NT2/D1 (cell line): ENCODE results near the gene PTPN9.

Experiments
- SUZ12 ChIP-seq: IDR thresholded peaks from 2 replicates; pipeline ENCODE4 v1.6.1; 2011; ENCODE audit not compliant: insufficient read length, insufficient read depth; ENCODE audit errors: extremely low read depth
- YY1 ChIP-seq: IDR thresholded peaks from 2 replicates; pipeline ENCODE4 v1.6.1; 2011; ENCODE audit not compliant: insufficient read length, insufficient read depth

DNA sequence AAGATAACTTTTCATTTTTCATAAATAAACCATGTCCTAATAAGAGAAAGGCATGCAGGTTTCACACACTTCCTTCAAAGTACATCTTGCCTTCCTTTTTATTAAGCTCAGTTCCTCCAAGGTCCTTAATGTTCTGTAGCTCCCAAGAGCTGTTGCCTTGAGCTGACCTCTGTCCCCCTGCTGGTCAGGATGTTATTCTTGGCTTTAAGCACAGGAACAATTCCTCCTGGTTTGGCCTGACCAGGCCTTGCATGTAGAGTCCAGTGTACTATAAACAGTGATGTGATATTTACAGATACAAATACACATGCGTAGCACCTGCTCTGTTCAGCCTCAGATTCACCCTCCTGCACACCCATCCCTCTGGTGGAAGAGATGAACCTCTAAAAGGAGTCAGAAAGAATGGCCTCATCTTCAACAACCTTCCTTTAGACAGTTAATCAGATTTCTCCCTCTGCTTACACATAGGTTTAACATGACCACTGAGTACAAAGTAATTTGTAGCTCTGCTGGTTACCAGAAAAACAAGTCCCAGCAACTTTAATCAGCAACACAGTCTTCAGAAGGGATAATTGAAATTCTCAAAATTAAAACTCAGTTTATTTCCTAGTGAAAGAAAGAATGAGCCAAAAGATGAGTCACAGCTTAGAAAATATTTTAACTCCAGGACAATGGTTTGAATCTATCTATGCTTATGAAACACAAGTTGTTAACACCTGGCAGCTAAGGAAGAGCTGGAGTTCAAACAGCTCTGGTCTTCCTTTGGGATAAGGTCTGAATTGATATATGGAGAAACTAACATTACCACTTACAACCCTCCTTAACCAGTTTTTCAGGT, 46.5 kb downstream of the PTPN9 start:
- no peak for TF ChIP-seq YY1
- no peak for TF ChIP-seq SUZ12
